T-cell (primary cell): ENCODE data around the gene MGA. TPM values are rescaled to one million over a fixed set of nuclear protein-coding genes. Genes with fewer than 3 reads are reported as not detected.

Experiments used
- ATAC-seq, 4 experiments: fragments of 200-7000 bp in 3 of 4; fragments of 150-1000 bp in 1 of 4; cut with Tn5 transposase; replicated peaks in 1 of 4; 1 replicate in 3 of 4; 2 replicates in 1 of 4; pipeline ENCODE4 v1.10.0; 2021; ENCODE audit warnings: moderate library complexity in 3 of 4, mild to moderate bottlenecking in 2 of 4, moderate number of reproducible peaks in 1 of 4
- CTCF ChIA-PET, 2 donors: fragments of 300-600 bp; sonication (Branson Sonifier 250); formaldehyde crosslinking; loops; one replicate each; lab custom pipeline; 2022; ENCODE audit warnings: antibody characterized with exemption in 2 of 2; lab: Charles Lee
- POLR2A ChIA-PET, 2 donors: fragments of 300-600 bp; sonication (Branson Sonifier 250); formaldehyde crosslinking; loops; one replicate each; lab custom pipeline; 2022; ENCODE audit warnings: antibody characterized with exemption in 2 of 2; lab: Charles Lee
- DNase-seq, 35 experiments: peaks; one replicate each; pipeline versions ENCODE4 v3.0.0 to v3.0.0-alpha.2; 2013 to 2023
- H3K27ac ChIP-seq: one replicate; pipeline ENCODE4 v1.5.1; 2013; ENCODE audit warnings: low read length
- H3K27me3 ChIP-seq, 2 experiments: replicated peaks in 1 of 2; 1 replicate in 1 of 2; 2 replicates in 1 of 2; pipeline versions ENCODE4 v1.6.1 to v1.7.0; 2013; ENCODE audit warnings: low read length in 1 of 2, mixed read lengths in 1 of 2; ENCODE audit not compliant: control insufficient read depth in 2 of 2, insufficient read depth in 2 of 2; ENCODE audit errors: extremely low read depth in 1 of 2
- H3K36me3 ChIP-seq, 2 donors: 1 replicate in 1 of 2; 2 replicates in 1 of 2; pipeline versions ENCODE4 v1.6.1 to v1.7.0; 2013; ENCODE audit warnings: low read length in 1 of 2; ENCODE audit not compliant: control insufficient read depth in 2 of 2, insufficient read depth in 1 of 2; ENCODE audit errors: extremely low read depth in 1 of 2
- H3K4me1 ChIP-seq, 2 experiments: 1 replicate in 1 of 2; 2 replicates in 1 of 2; pipeline versions ENCODE4 v1.6.1 to v1.7.0; 2013; ENCODE audit warnings: low read length in 2 of 2, mixed read lengths in 1 of 2; ENCODE audit not compliant: insufficient read depth in 2 of 2, control insufficient read depth in 1 of 2; ENCODE audit errors: extremely low read depth in 1 of 2
- H3K4me3 ChIP-seq, 2 donors: 1 replicate in 1 of 2; 2 replicates in 1 of 2; pipeline versions ENCODE4 v1.5.1 to v1.7.0; 2013; ENCODE audit warnings: mild to moderate bottlenecking in 2 of 2, low read length in 1 of 2, moderate library complexity in 1 of 2; ENCODE audit not compliant: control insufficient read depth in 1 of 2; ENCODE audit errors: extremely low read depth in 1 of 2
- H3K9me3 ChIP-seq: 2 replicates; pipeline ENCODE4 v1.7.0; 2013
- H3K27ac Mint-ChIP-seq, 2 donors: one replicate each; pipeline ENCODE4 v1.8.0; 2020 to 2021; ENCODE audit warnings: mild to moderate bottlenecking in 2 of 2, mixed read lengths in 2 of 2
- H3K27me3 Mint-ChIP-seq, 2 donors: one replicate each; pipeline ENCODE4 v1.8.0; 2021 to 2022; ENCODE audit warnings: mixed read lengths in 2 of 2
- H3K36me3 Mint-ChIP-seq: one replicate; pipeline ENCODE4 v1.8.0; 2021; ENCODE audit warnings: mixed read lengths
- H3K4me1 Mint-ChIP-seq, 3 donors: one replicate each; pipeline ENCODE4 v1.8.0; 2020 to 2022; ENCODE audit warnings: mixed read lengths in 3 of 3, mild to moderate bottlenecking in 1 of 3
- H3K4me3 Mint-ChIP-seq, 3 donors: one replicate each; pipeline ENCODE4 v1.8.0; 2020 to 2022; ENCODE audit warnings: mild to moderate bottlenecking in 3 of 3, mixed read lengths in 3 of 3, moderate library complexity in 3 of 3
- H3K9me3 Mint-ChIP-seq, 3 donors: one replicate each; pipeline ENCODE4 v1.8.0; 2020 to 2022; ENCODE audit warnings: mixed read lengths in 3 of 3
- WGBS: methylation state at CpG from one replicate; pipeline ENCODE4 v1.1.5; 2013; ENCODE audit warnings: missing lambda C conversion rate; ENCODE audit not compliant: insufficient coverage; 5-methylcytosine and 5-hydroxymethylcytosine counted together
- total RNA-seq, 35 experiments: library from RNA in 6 of 35; stranded (reverse) in 6 of 35; fragments of 120-200 nt in 1 of 35; gene quantifications; one replicate each; pipeline versions ENCODE4 v1.2.1 to v1.2.4 and lab custom pipeline; 2013 to 2026

The MGA gene
- total RNA-seq, 5 donors from 2014 or later (not counting 1 experiment from before 2014, with no cell fraction given), result 49.7 to 58.7 (median 54.7) TPM

GRCh38 chr15:41774882-41775417 lies 114.7 kb downstream of the MGA start:
- Mint-ChIP-seq H3K4me1 (peaks cover 64 to 71% (median 70%) of the 10 kb centered on the region in 3 donors), H3K36me3 (peaks cover 11% of the 10 kb centered on the region), H3K9me3 (no peaks in the 10 kb centered on the region), H3K27ac (peak overlapping the region; percentile 72 to 96), H3K4me3 (peak overlapping the region; percentile 93 to 95 (median 94)), H3K27me3 (no peaks in the 10 kb centered on the region)
- Histone ChIP-seq H3K9me3 (no peaks in the 10 kb centered on the region), H3K27ac (peak overlapping the region; percentile 81), H3K27me3 (no peaks in the 10 kb centered on the region), H3K36me3 (peaks cover 0 to 4% of the 10 kb centered on the region in 2 donors), H3K4me3 (peak overlapping the region; percentile 86 to 89), H3K4me1 (peaks cover 31 to 42% of the 10 kb centered on the region in 2 experiments)
- peak in 1 of 4 experiments; percentile 0 for ATAC-seq
- DNase-seq, result peak in 1 of 35 experiments; percentile 2
- ChIA-PET POLR2A (interaction anchor here in 1 of 2 donors (1.2 to 1.9 kb wide), 3 partner anchors 37 to 198 kb away, joined by 4 to 8 read pairs (median 6); partner anchors contain the start of gene EHD4), CTCF (interaction anchor here (1.1 to 4.4 kb wide), 14 partner anchors 12 to 217 kb away, joined by 3 to 113 read pairs (median 16); partner anchors contain the start of genes EHD4 (in 1 of the 2) and JMJD7 (in 1 of the 2))
- WGBS, result 18% methylated on average over 14 of the region's 19 CpGs

- no peak overlapping the region for H3K27ac Mint-ChIP-seq
- DNase-seq, result no peak
- CTCF ChIA-PET, result interaction anchor here in 1 of 2 donors (0.5 to 4.4 kb wide), 2 partner anchors 28 to 36 kb away, joined by 3 to 104 read pairs; no protein-coding TSS in a partner anchor
Observed at GRCh38 chr15:41775651-41776050, 115.4 kb downstream of the MGA start.

DNA sequence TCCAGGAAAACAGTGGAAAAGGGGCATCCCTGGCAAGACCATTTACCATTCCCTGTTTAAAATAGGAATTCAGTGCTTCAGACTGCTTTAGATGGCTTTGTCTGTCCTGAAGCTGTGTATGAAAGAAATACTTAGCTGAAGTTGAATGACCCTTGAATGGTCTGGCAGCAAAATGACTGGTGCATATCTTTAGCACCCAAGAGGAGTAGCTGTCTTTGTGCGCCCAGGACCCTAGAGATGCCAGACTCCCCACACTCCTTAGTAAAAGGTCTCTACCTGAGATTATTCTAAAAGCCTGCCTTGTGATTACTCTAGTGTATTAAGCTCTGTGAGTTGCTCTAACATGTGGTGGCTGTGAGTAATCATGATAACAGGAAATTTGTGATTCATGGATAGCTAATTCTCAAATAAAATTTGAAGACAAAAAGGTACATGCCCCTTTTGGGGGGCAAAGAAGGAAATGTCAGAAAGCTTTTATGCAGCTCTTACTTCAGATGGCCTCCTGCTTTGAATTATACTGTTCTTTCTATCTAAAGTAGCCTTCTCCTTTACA lies 117.3 kb downstream of the MGA start:
- H3K4me3 Mint-ChIP-seq, result peak overlapping the region in 1 of 3 donors; percentile 11
- Histone ChIP-seq H3K4me1 (peaks cover 31 to 44% of the 10 kb centered on the region in 2 experiments), H3K4me3 (no peak overlapping the region), H3K27ac (no peak overlapping the region), H3K9me3 (no peaks in the 10 kb centered on the region), H3K36me3 (peaks cover 0 to 2% of the 10 kb centered on the region in 2 donors), H3K27me3 (no peaks in the 10 kb centered on the region)
- DNase-seq (no peak), ATAC-seq (no peak)
- H3K36me3 Mint-ChIP-seq, result peaks cover 9% of the 10 kb centered on the region
- WGBS, result no CpG with 5 or more reads among the region's 1 CpG
- CTCF ChIA-PET, result interaction anchor here (0.7 to 1.3 kb wide), 4 partner anchors 20 to 127 kb away, joined by 3 to 5 read pairs (median 4); no protein-coding TSS in a partner anchor
- H3K27ac Mint-ChIP-seq, result no peak overlapping the region
- no peaks in the 10 kb centered on the region for H3K9me3 Mint-ChIP-seq
- peaks cover 78 to 87% (median 80%) of the 10 kb centered on the region in 3 donors for H3K4me1 Mint-ChIP-seq
- POLR2A ChIA-PET, result interaction anchor here (0.6 to 0.9 kb wide), 4 partner anchors 34 to 99 kb away, joined by 3 to 6 read pairs (median 4); no protein-coding TSS in a partner anchor
- H3K27me3 Mint-ChIP-seq, result no peaks in the 10 kb centered on the region

More at GRCh38 chr15:41775651-41776050, 115.4 kb downstream of the MGA start:
- H3K9me3 ChIP-seq, result no peaks in the 10 kb centered on the region
- Mint-ChIP-seq H3K27me3 (no peaks in the 10 kb centered on the region), H3K36me3 (peaks cover 9% of the 10 kb centered on the region), H3K9me3 (no peaks in the 10 kb centered on the region), H3K4me3 (peak overlapping the region; percentile 93 to 95 (median 94)), H3K4me1 (peaks cover 71 to 78% (median 77%) of the 10 kb centered on the region in 3 donors)
- H3K36me3 ChIP-seq, result peaks cover 0 to 2% of the 10 kb centered on the region in 2 donors
- no peaks in the 10 kb centered on the region for H3K27me3 ChIP-seq
- 83% methylated on average over 1 of the region's 2 CpGs for WGBS
- no peak for ATAC-seq
- POLR2A ChIA-PET, result interaction anchor here in 1 of 2 donors (0.6 kb wide), 1 partner anchor 165 kb away, joined by 18 read pairs; no protein-coding TSS in a partner anchor
- H3K4me1 ChIP-seq, result peaks cover 31 to 44% of the 10 kb centered on the region in 2 experiments
- peak overlapping the region; percentile 86 to 89 for H3K4me3 ChIP-seq
- H3K27ac ChIP-seq, result no peak overlapping the region

GRCh38 chr15:41778521-41778920 lies 118.3 kb downstream of the MGA start:
- no peaks in the 10 kb centered on the region for H3K9me3 ChIP-seq

DNA sequence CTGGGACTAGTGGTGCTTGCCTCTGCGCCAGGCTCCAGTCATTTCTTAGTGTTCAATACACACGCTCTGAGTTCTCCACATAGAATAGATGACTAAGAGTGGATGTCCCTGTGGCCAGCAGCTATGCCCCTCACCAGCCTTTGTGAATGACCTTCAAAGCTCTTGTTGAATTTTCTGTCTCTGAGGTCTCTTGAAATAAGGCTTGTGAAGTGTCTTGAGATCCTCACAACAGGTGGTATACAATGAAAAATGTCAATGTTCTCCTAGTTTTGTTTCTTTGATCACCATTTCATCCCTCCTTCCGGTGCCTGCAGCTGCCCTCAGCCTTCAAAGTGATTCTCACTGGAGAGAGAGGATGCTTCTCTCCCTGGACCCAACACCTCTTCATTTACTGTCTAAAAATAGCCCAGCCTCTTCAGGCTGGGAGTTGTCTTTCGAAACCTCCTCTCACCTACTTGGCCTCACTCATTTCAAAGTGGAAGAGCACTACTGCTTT lies 119.5 kb downstream of the MGA start:
- no peak for ATAC-seq
- CTCF ChIA-PET, result no interaction called here
- H3K4me3 Mint-ChIP-seq, result no peak overlapping the region

More at GRCh38 chr15:41778521-41778920, 118.3 kb downstream of the MGA start:
- DNase-seq (no peak), ATAC-seq (no peak)
- Mint-ChIP-seq H3K27ac (peak overlapping the region in 1 of 2 donors; percentile 2), H3K36me3 (peaks cover 15% of the 10 kb centered on the region), H3K4me1 (peaks cover 76 to 85% (median 77%) of the 10 kb centered on the region in 3 donors), H3K4me3 (no peak overlapping the region), H3K9me3 (no peaks in the 10 kb centered on the region), H3K27me3 (no peaks in the 10 kb centered on the region)
- Histone ChIP-seq H3K4me1 (peaks cover 22 to 37% of the 10 kb centered on the region in 2 experiments), H3K36me3 (peaks cover 0 to 2% of the 10 kb centered on the region in 2 donors), H3K27me3 (no peaks in the 10 kb centered on the region), H3K4me3 (no peak overlapping the region), H3K27ac (no peak overlapping the region)
- no CpG with 5 or more reads among the region's 1 CpG for WGBS
- ChIA-PET POLR2A (no interaction called here), CTCF (interaction anchor here (0.6 to 1.3 kb wide), 3 partner anchors 32 to 700 kb away, joined by 4 to 6 read pairs (median 5); no protein-coding TSS in a partner anchor)

DNA sequence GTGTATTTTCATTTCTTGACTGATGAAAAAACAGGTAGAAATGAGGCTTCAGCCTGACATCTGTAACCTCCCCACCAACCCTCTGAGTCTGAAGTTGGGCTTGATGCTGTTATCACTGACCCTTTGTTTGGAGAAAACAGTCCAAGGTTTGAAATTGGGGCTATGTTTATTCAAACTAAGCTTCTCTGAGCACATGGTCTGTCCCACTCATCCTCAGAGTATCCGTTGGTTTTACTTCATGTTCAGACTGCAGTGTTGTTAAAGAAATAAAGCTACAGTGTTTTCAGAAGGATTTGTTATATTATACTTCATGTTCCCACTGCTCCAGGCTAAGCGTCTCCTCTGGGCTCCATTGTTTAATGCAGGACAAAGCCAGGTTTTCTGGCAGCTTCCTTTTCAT lies 120.1 kb downstream of the MGA start:
- WGBS, result no CpG with 5 or more reads among the region's 2 CpGs
- CTCF ChIA-PET, result interaction anchor here in 1 of 2 donors (0.6 kb wide), 1 partner anchor 22 kb away, joined by 3 read pairs; no protein-coding TSS in a partner anchor
- Histone ChIP-seq H3K27me3 (no peaks in the 10 kb centered on the region), H3K4me3 (no peak overlapping the region), H3K36me3 (peaks cover 0 to 2% of the 10 kb centered on the region in 2 donors), H3K9me3 (no peaks in the 10 kb centered on the region), H3K27ac (no peak overlapping the region), H3K4me1 (peaks cover 10 to 30% of the 10 kb centered on the region in 2 experiments)
- POLR2A ChIA-PET, result interaction anchor here in 1 of 2 donors (0.6 to 0.7 kb wide), 2 partner anchors 123 to 1239 kb away, joined by 4 to 5 read pairs; no protein-coding TSS in a partner anchor
- H3K27ac Mint-ChIP-seq, result peak overlapping the region in 1 of 2 donors; percentile 75
- H3K4me3 Mint-ChIP-seq, result no peak overlapping the region
- no peak for DNase-seq
- H3K27me3 Mint-ChIP-seq, result no peaks in the 10 kb centered on the region
- ATAC-seq, result no peak
- peaks cover 59 to 73% (median 66%) of the 10 kb centered on the region in 3 donors for H3K4me1 Mint-ChIP-seq
- peaks cover 20% of the 10 kb centered on the region for H3K36me3 Mint-ChIP-seq
- no peaks in the 10 kb centered on the region for H3K9me3 Mint-ChIP-seq

More for the DNA sequence above, 119.5 kb downstream of the MGA start:
- DNase-seq, result no peak
- H3K27ac Mint-ChIP-seq, result peak overlapping the region in 1 of 2 donors; percentile 75
- Histone ChIP-seq H3K27ac (no peak overlapping the region), H3K9me3 (no peaks in the 10 kb centered on the region), H3K4me3 (no peak overlapping the region), H3K36me3 (peaks cover 0 to 2% of the 10 kb centered on the region in 2 donors), H3K27me3 (no peaks in the 10 kb centered on the region), H3K4me1 (peaks cover 15 to 33% of the 10 kb centered on the region in 2 experiments)
- H3K4me1 Mint-ChIP-seq, result peaks cover 65 to 76% (median 70%) of the 10 kb centered on the region in 3 donors
- H3K9me3 Mint-ChIP-seq, result no peaks in the 10 kb centered on the region
- H3K36me3 Mint-ChIP-seq, result peaks cover 20% of the 10 kb centered on the region
- WGBS, result 100% methylated on average over 1 of the region's 4 CpGs
- POLR2A ChIA-PET, result interaction anchor here in 1 of 2 donors (0.8 kb wide), 1 partner anchor 17 kb away, joined by 3 read pairs; no protein-coding TSS in a partner anchor
- H3K27me3 Mint-ChIP-seq, result no peaks in the 10 kb centered on the region
